Cardiac muscle cell (in vitro differentiated cells and primary cell): ENCODE results near the gene ARMS2. TPM values are rescaled to one million over a fixed set of nuclear protein-coding genes. Genes with fewer than 3 reads are reported as not detected.
A peak's percentile ranks its signal among the peaks of the same experiment; 100 is the strongest.

Source experiments
- DNase-seq, 2 donors: peaks; one replicate each; pipeline versions ENCODE4 v3.0.0 to v3.0.0-alpha.2; 2010 to 2017; ENCODE audit warnings: low read depth in 1 of 2, low spot score in 1 of 2
- H3K27ac ChIP-seq: fragments of 200-600 bp; sonication (generic); 2 replicates; pipeline ENCODE4 v1.5.1; 2016
- H3K27me3 ChIP-seq: fragments of 200-600 bp; sonication (generic); 2 replicates; pipeline ENCODE4 v1.6.0; 2016; ENCODE audit warnings: control low read depth
- H3K36me3 ChIP-seq: fragments of 200-600 bp; sonication (generic); 2 replicates; pipeline ENCODE4 v1.5.1; 2016; ENCODE audit warnings: control low read depth
- H3K4me1 ChIP-seq: fragments of 200-600 bp; sonication (generic); 2 replicates; pipeline ENCODE4 v1.8.1; 2017; ENCODE audit warnings: low read depth, mild to moderate bottlenecking, mixed run types
- H3K4me3 ChIP-seq: fragments of 200-600 bp; sonication (generic); 2 replicates; pipeline ENCODE4 v1.5.1; 2016; ENCODE audit warnings: mild to moderate bottlenecking
- H3K9me3 ChIP-seq: fragments of 200-600 bp; sonication (generic); 2 replicates; pipeline ENCODE4 v1.5.1; 2017; ENCODE audit warnings: low read depth, mild to moderate bottlenecking, control low read depth
- CTCF ChIP-seq: IDR thresholded peaks from 2 replicates; pipeline ENCODE4 v1.5.1; 2012; ENCODE audit warnings: low read depth, mild to moderate bottlenecking, low read length
- polyA plus RNA-seq: library from polyadenylated mRNA; unstranded; fragments of >200 nt; fragmentation: Nextera tagmentation; extraction: Ambion mirVana; gene quantifications from 2 replicates; pipeline ENCODE4 v1.2.1, GENCODE V29; 2016
- total RNA-seq: library from RNA; depleted of rRNA; stranded (reverse); fragments of >200 nt; gene quantifications from 2 replicates; pipeline ENCODE4 v1.2.3, GENCODE V29; 2016

ARMS2 gene
- total and polyA plus RNA-seq, 2 experiments from 2014 or later: not detected

GRCh38 chr10:122495406-122496340 is 41.2 kb downstream of the ARMS2 start:
- no peaks in the 10 kb centered on the region for H3K9me3 ChIP-seq
- H3K4me3 ChIP-seq: no peak overlapping the region
- no peaks in the 10 kb centered on the region for H3K36me3 ChIP-seq
- no peak for TF ChIP-seq CTCF
- no peaks in the 10 kb centered on the region for H3K27me3 ChIP-seq
- peak overlapping the region; percentile 51 for H3K27ac ChIP-seq
- peak; percentile 32 to 82 for DNase-seq
- peaks cover 4% of the 10 kb centered on the region for H3K4me1 ChIP-seq

DNA sequence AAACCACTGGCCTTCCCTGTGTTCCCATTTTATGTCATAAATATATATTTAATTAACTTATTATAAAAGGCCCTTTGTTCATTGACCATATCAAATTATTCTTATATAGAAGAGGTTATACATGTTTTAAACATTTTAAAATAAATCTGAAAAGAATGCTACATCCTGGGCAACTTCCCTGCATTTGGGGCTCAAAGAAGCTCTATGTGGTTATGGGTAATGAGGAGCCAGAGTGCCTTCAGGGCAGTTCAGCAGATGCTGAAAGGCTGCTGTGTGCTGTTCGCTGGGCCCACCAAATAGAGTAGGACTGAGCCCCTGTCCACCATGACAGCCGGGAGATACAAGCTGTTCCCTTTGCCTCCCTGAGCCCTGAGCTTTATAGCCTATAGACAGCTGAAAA is 42.8 kb downstream of the ARMS2 start:
- DNase-seq: no peak
- Histone ChIP-seq H3K27me3 (no peaks in the 10 kb centered on the region), H3K4me1 (peaks cover 4% of the 10 kb centered on the region), H3K27ac (no peak overlapping the region), H3K4me3 (no peak overlapping the region), H3K36me3 (no peaks in the 10 kb centered on the region), H3K9me3 (no peaks in the 10 kb centered on the region)
- TF ChIP-seq CTCF: no peak

GRCh38 chr10:122498521-122498920 is 44.1 kb downstream of the ARMS2 start:
- no peak overlapping the region for H3K27ac ChIP-seq
- no peaks in the 10 kb centered on the region for H3K9me3 ChIP-seq
- peaks cover 4% of the 10 kb centered on the region for H3K4me1 ChIP-seq
- no peak for DNase-seq
- no peak overlapping the region for H3K4me3 ChIP-seq
- H3K36me3 ChIP-seq: no peaks in the 10 kb centered on the region
- no peaks in the 10 kb centered on the region for H3K27me3 ChIP-seq
- TF ChIP-seq CTCF: no peak

DNA sequence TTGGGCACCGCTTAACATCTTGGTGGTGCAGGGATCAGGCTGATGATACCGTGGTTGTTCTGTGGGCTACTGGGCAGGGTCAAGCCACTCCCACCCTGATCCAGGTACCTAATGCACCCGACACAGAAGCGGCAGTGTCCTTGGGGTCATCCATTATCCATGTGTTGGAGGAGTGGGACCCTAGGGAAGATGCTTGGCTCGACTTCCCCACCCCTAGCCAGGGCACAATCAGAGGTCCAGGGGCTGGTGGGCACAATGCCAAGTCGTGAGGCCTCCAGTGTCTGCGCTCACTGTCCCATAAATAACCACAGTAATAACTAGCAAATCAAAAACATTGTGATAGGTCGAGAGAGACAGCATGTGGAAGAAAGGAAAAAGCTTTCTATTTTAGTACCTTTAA is 44.6 kb downstream of the ARMS2 start:
- no peaks in the 10 kb centered on the region for H3K36me3 ChIP-seq
- no peak for TF ChIP-seq CTCF
- no peaks in the 10 kb centered on the region for H3K9me3 ChIP-seq
- peaks cover 4% of the 10 kb centered on the region for H3K4me1 ChIP-seq
- DNase-seq: no peak
- no peaks in the 10 kb centered on the region for H3K27me3 ChIP-seq
- no peak overlapping the region for H3K27ac ChIP-seq
- H3K4me3 ChIP-seq: no peak overlapping the region

DNA sequence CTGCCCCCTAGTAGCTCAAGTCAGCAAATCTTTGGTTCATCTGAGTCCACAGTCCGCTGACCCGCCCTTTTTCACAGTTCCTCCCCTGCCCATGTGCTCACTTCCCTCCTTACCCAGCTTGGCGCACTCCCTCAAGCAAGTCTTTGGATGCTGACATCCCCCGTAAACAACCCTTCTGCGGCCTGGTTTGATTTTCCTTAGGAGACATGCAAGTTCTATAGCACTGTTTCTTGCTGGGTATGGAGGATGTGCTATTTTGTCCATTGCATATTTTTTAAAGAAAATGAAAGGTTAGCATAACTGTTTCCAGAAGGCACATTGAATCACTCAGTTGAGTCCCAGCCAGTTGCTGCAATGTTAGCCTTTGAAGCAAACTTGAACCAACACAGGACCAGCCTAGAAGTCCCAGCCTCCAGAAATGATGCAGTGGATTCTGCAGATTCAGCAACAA is 45.1 kb downstream of the ARMS2 start:
- peak in 1 of 2 donors; percentile 49 for DNase-seq
- no peak for TF ChIP-seq CTCF
- no peak overlapping the region for H3K4me3 ChIP-seq

More for the DNA sequence above, 45.1 kb downstream of the ARMS2 start:
- H3K9me3 ChIP-seq: no peaks in the 10 kb centered on the region
- no peaks in the 10 kb centered on the region for H3K36me3 ChIP-seq
- H3K27me3 ChIP-seq: no peaks in the 10 kb centered on the region
- no peak overlapping the region for H3K27ac ChIP-seq
- H3K4me1 ChIP-seq: peaks cover 4% of the 10 kb centered on the region
